Liver (tissue), 3 donors: ENCODE results near the gene ARL11.

Source experiments
- EGR1 ChIP-seq, 2 donors: IDR thresholded peaks; 2 replicates each; pipeline ENCODE4 v1.6.1; 2016 to 2018; ENCODE audit warnings: antibody characterized with exemption in 2 of 2, low read depth in 2 of 2
- GABPA ChIP-seq, 2 donors: IDR thresholded peaks in 1 of 2; conservative IDR thresholded peaks in 1 of 2; 2 replicates each; pipeline ENCODE4 v1.6.1; 2016; ENCODE audit warnings: antibody characterized with exemption in 2 of 2, mild to moderate bottlenecking in 1 of 2, moderate library complexity in 1 of 2
- RAD21 ChIP-seq, 2 donors: IDR thresholded peaks; 2 replicates each; pipeline ENCODE4 v1.6.1; 2016; ENCODE audit warnings: antibody characterized with exemption in 2 of 2, mild to moderate bottlenecking in 2 of 2
- RXRA ChIP-seq, 2 donors: IDR thresholded peaks; 2 replicates each; pipeline ENCODE4 v1.6.1; 2017 to 2018; ENCODE audit warnings: antibody characterized with exemption in 2 of 2, mild to moderate bottlenecking in 1 of 2
- SP1 ChIP-seq: IDR thresholded peaks from 2 replicates; pipeline ENCODE4 v1.6.1; 2018; ENCODE audit warnings: antibody characterized with exemption, mild to moderate bottlenecking
- TAF1 ChIP-seq: conservative IDR thresholded peaks from 2 replicates; pipeline ENCODE4 v1.6.1; 2016; ENCODE audit warnings: antibody characterized with exemption, mild to moderate bottlenecking
- YY1 ChIP-seq: IDR thresholded peaks from 2 replicates; pipeline ENCODE4 v1.6.1; 2016; ENCODE audit warnings: antibody characterized with exemption, mild to moderate bottlenecking
- ZBTB33 ChIP-seq: IDR thresholded peaks from 2 replicates; pipeline ENCODE4 v1.6.1; 2016; ENCODE audit warnings: antibody characterized with exemption
- TF ChIP-seq, protein P1 (sequence below): fragments of 150-350 bp; IDR thresholded peaks from 2 replicates; pipeline ENCODE4 v1.5.1; 2017; ENCODE audit warnings: improper control_type of control experiment, low read depth, low read length; ENCODE audit not compliant: missing input control
- TF ChIP-seq, protein P2 (sequence below): IDR thresholded peaks from 2 replicates; pipeline ENCODE4 v1.6.1; 2016; ENCODE audit warnings: antibody characterized with exemption
- donor health status: healthy.
- donor health status: healthy.

DNA sequence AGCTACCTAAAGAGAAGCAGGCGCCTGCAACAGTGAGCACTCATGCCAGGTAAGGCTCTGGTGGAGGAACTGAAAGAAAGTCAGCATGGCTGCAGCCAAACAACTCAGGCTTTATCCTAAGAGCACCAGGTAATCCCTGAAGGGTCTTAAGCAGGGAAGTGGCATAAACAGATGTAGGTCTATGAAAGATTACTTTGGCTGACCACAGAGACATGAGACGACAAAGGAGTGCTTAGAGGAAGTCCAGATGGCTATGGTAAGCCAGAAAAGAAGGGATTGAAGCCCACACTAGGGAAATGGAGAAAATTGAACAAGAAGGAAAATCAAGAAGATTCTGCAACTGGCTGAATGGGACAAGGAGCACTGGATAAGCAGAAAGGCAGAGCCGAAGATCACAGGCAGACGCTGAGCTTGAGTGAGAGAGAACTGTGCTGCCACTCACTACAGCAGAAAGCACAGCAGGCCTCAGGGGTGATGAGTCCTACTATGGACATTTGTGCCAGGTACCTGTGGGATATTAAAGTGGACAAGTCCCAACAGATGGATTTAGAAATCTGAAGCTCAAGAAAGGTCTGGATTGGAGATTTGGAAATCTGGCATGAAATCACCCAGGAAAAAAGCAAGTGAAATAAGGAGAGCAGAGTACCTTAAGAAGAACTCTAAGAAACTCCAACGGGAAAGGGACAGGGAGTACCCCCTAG, 47.2 kb upstream of the ARL11 start:
- TF ChIP-seq ZBTB33 = no peak
- TF ChIP-seq GABPA (IDR thresholded peaks at IDR 0.05 in 1 of 2, conservative IDR thresholded peaks at IDR 0.05 in 1 of 2) = no peak
- TF ChIP-seq, protein P1, sequence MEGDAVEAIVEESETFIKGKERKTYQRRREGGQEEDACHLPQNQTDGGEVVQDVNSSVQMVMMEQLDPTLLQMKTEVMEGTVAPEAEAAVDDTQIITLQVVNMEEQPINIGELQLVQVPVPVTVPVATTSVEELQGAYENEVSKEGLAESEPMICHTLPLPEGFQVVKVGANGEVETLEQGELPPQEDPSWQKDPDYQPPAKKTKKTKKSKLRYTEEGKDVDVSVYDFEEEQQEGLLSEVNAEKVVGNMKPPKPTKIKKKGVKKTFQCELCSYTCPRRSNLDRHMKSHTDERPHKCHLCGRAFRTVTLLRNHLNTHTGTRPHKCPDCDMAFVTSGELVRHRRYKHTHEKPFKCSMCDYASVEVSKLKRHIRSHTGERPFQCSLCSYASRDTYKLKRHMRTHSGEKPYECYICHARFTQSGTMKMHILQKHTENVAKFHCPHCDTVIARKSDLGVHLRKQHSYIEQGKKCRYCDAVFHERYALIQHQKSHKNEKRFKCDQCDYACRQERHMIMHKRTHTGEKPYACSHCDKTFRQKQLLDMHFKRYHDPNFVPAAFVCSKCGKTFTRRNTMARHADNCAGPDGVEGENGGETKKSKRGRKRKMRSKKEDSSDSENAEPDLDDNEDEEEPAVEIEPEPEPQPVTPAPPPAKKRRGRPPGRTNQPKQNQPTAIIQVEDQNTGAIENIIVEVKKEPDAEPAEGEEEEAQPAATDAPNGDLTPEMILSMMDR = no peak
- TF ChIP-seq YY1 = no peak
- TF ChIP-seq, protein P2, sequence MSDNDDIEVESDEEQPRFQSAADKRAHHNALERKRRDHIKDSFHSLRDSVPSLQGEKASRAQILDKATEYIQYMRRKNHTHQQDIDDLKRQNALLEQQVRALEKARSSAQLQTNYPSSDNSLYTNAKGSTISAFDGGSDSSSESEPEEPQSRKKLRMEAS = no peak
- no peak for TF ChIP-seq RXRA (IDR thresholded peaks at IDR 0.05)
- no peak for TF ChIP-seq RAD21 (IDR thresholded peaks at IDR 0.05)
- TF ChIP-seq TAF1 = no peak
- TF ChIP-seq SP1 = no peak
- no peak for TF ChIP-seq EGR1 (IDR thresholded peaks at IDR 0.05; ENCODE audit: low read depth in 2 of 2)
